Measurements from ENCODE around the gene PHACTR1.

The PHACTR1 gene

GRCh38 chr6:13285705-13286104, 569.1 kb downstream of the PHACTR1 start (continued):
- TF ChIP-seq ISL1 (CRISPR knock-in tag; IDR thresholded peaks at IDR 0.05), result no peak

GRCh38 chr6:13286181-13286580, 569.6 kb downstream of the PHACTR1 start:
- no peak for ATAC-seq
- TF ChIP-seq ZNF565 (CRISPR knock-in tag; conservative IDR thresholded peaks at IDR 0.05; ENCODE audit: low read depth) (no peak), SNAI2 (CRISPR knock-in tag; IDR thresholded peaks at IDR 0.05) (no peak), ZNF8 (CRISPR knock-in tag; IDR thresholded peaks at IDR 0.05) (no peak), POU6F1 (CRISPR knock-in tag; IDR thresholded peaks at IDR 0.05; ENCODE audit: borderline replicate concordance, low read depth) (no peak), ZC3H10 (CRISPR knock-in tag; IDR thresholded peaks at IDR 0.05) (no peak), ARNTL (CRISPR knock-in tag; IDR thresholded peaks at IDR 0.05; ENCODE audit: borderline replicate concordance, low read depth) (no peak), ESRRG (CRISPR knock-in tag; IDR thresholded peaks at IDR 0.05) (no peak), GLIS3 (CRISPR knock-in tag; IDR thresholded peaks at IDR 0.05) (no peak), PATZ1 (CRISPR knock-in tag; IDR thresholded peaks at IDR 0.05; ENCODE audit: borderline replicate concordance) (no peak), TOX (CRISPR knock-in tag; IDR thresholded peaks at IDR 0.05; ENCODE audit: borderline replicate concordance) (no peak)

- ATAC-seq, result no peak
- TF ChIP-seq ZFP30 (CRISPR knock-in tag; IDR thresholded peaks at IDR 0.05) (no peak), ARNTL (CRISPR knock-in tag; IDR thresholded peaks at IDR 0.05; ENCODE audit: borderline replicate concordance, low read depth) (no peak), GLIS3 (CRISPR knock-in tag; IDR thresholded peaks at IDR 0.05) (no peak), ZNF8 (CRISPR knock-in tag; IDR thresholded peaks at IDR 0.05) (no peak), CSDC2 (CRISPR knock-in tag; IDR thresholded peaks at IDR 0.05) (no peak), TOX (CRISPR knock-in tag; IDR thresholded peaks at IDR 0.05; ENCODE audit: borderline replicate concordance) (no peak), ZFP3 (CRISPR knock-in tag; IDR thresholded peaks at IDR 0.05) (no peak), BACH2 (CRISPR knock-in tag; IDR thresholded peaks at IDR 0.05; ENCODE audit: borderline replicate concordance) (no peak), PPARA (CRISPR knock-in tag; IDR thresholded peaks at IDR 0.05; ENCODE audit: borderline replicate concordance) (no peak), ISL1 (CRISPR knock-in tag; IDR thresholded peaks at IDR 0.05) (no peak)
Measured at GRCh38 chr6:13287104-13287503, 570.5 kb downstream of the PHACTR1 start.

- ATAC-seq, result no peak
- TF ChIP-seq ZFP30 (CRISPR knock-in tag; IDR thresholded peaks at IDR 0.05) (no peak), CSRNP3 (CRISPR knock-in tag; IDR thresholded peaks at IDR 0.05) (no peak), GLIS3 (CRISPR knock-in tag; IDR thresholded peaks at IDR 0.05) (no peak), ZC3H10 (CRISPR knock-in tag; IDR thresholded peaks at IDR 0.05) (no peak), POU6F1 (CRISPR knock-in tag; IDR thresholded peaks at IDR 0.05; ENCODE audit: borderline replicate concordance, low read depth) (no peak), PPARA (CRISPR knock-in tag; IDR thresholded peaks at IDR 0.05; ENCODE audit: borderline replicate concordance) (no peak), PATZ1 (CRISPR knock-in tag; IDR thresholded peaks at IDR 0.05; ENCODE audit: borderline replicate concordance) (no peak), TCF4 (CRISPR knock-in tag; IDR thresholded peaks at IDR 0.05; ENCODE audit: borderline replicate concordance) (no peak), RARB (CRISPR knock-in tag; IDR thresholded peaks at IDR 0.05) (no peak), ZNF70 (CRISPR knock-in tag; IDR thresholded peaks at IDR 0.05) (no peak), ZFP3 (CRISPR knock-in tag; IDR thresholded peaks at IDR 0.05) (no peak), SNAI2 (CRISPR knock-in tag; IDR thresholded peaks at IDR 0.05) (no peak), BACH2 (CRISPR knock-in tag; IDR thresholded peaks at IDR 0.05; ENCODE audit: borderline replicate concordance) (no peak)
Measured at GRCh38 chr6:13288481-13288880, 571.9 kb downstream of the PHACTR1 start.

Data from SK-N-SH treated with all-trans-retinoic acid at 6 μM for 48 hours (cell line).